Hematopoietic multipotent progenitor cell treated with erythropoietin and hydrocortisone succinate and interleukin-3 and kit ligand, for 8 days (in vitro differentiated cells): ENCODE results near the gene NTNG2.
"Not testable (repeated sequence)": the region's sequence is repeated elsewhere in the genome, so short reads cannot be mapped to it uniquely, and the experiment has no call there.

Source experiments
- DNase-seq: peaks from one replicate; pipeline ENCODE4 v3.0.0-alpha.2; 2015

The NTNG2 gene

GRCh38 chr9:132268725-132269352 is 107.0 kb downstream of the NTNG2 start:
- peak; percentile 76 for DNase-seq

- DNase-seq = not testable (repeated sequence)
These were observed 108.1 kb downstream of the NTNG2 start for GRCh38 chr9:132269704-132270516.

- DNase-seq = no peak
These were observed 113.0 kb downstream of the NTNG2 start for GRCh38 chr9:132274861-132275260.

- DNase-seq = no peak
These were observed 121.3 kb downstream of the NTNG2 start for GRCh38 chr9:132283165-132283564.

GRCh38 chr9:132283863-132284262 is 122.0 kb downstream of the NTNG2 start:
- no peak for DNase-seq

GRCh38 chr9:132287256-132287760 is 125.5 kb downstream of the NTNG2 start:
- no peak for DNase-seq

GRCh38 chr9:132288361-132288760 is 126.5 kb downstream of the NTNG2 start:
- DNase-seq = no peak

- peak; percentile 60 for DNase-seq
These were observed 127.1 kb downstream of the NTNG2 start for GRCh38 chr9:132288966-132289365.

- no peak for DNase-seq
These were observed 131.4 kb downstream of the NTNG2 start for GRCh38 chr9:132293145-132293721.
